Measurements from ENCODE around the gene MCCC1.

Gene MCCC1

GRCh38 chr3:183046883-183047282 lies 52.4 kb downstream of the MCCC1 start:
- no peaks in the 10 kb centered on the region for H3K4me1 ChIP-seq
- H3K36me3 ChIP-seq: peaks cover 25% of the 10 kb centered on the region

GRCh38 chr3:183044547-183045229 lies 54.6 kb downstream of the MCCC1 start:
- DNase-seq: no peak
- no peak for TF ChIP-seq CTCF (IDR thresholded peaks at IDR 0.05; ENCODE audit: low read depth, low read length)
- Histone ChIP-seq H3K36me3 (peaks cover 21% of the 10 kb centered on the region), H3K4me3 (ENCODE audit: low read depth, low read length) (no peak overlapping the region), H3K27me3 (no peaks in the 10 kb centered on the region), H3K9me3 (no peaks in the 10 kb centered on the region), H3K4me1 (no peaks in the 10 kb centered on the region)

More at GRCh38 chr3:183046883-183047282, 52.4 kb downstream of the MCCC1 start:
- Histone ChIP-seq H3K9me3 (no peaks in the 10 kb centered on the region), H3K4me3 (ENCODE audit: low read depth, low read length) (no peak overlapping the region), H3K27me3 (no peaks in the 10 kb centered on the region)
- no peak for DNase-seq
- TF ChIP-seq CTCF (IDR thresholded peaks at IDR 0.05; ENCODE audit: low read depth, low read length): no peak

- Histone ChIP-seq H3K27me3 (no peaks in the 10 kb centered on the region), H3K4me3 (ENCODE audit: low read depth, low read length) (no peak overlapping the region), H3K4me1 (no peaks in the 10 kb centered on the region), H3K9me3 (no peaks in the 10 kb centered on the region), H3K36me3 (peaks cover 11% of the 10 kb centered on the region)
- TF ChIP-seq CTCF (IDR thresholded peaks at IDR 0.05; ENCODE audit: low read depth, low read length): no peak
- no peak for DNase-seq
Observed at GRCh38 chr3:183038757-183039156, 60.5 kb downstream of the MCCC1 start.

GRCh38 chr3:183038221-183038620 lies 61.1 kb downstream of the MCCC1 start:
- TF ChIP-seq CTCF (IDR thresholded peaks at IDR 0.05; ENCODE audit: low read depth, low read length): no peak
- H3K9me3 ChIP-seq: no peaks in the 10 kb centered on the region
- peaks cover 11% of the 10 kb centered on the region for H3K36me3 ChIP-seq
- DNase-seq: no peak
- no peaks in the 10 kb centered on the region for H3K27me3 ChIP-seq
- H3K4me3 ChIP-seq (ENCODE audit: low read depth, low read length): no peak overlapping the region
- no peaks in the 10 kb centered on the region for H3K4me1 ChIP-seq

- Histone ChIP-seq H3K36me3 (peaks cover 21% of the 10 kb centered on the region), H3K4me3 (ENCODE audit: low read depth, low read length) (no peak overlapping the region)
Observed at GRCh38 chr3:183033746-183034145, 65.5 kb downstream of the MCCC1 start.

More at GRCh38 chr3:183033746-183034145, 65.5 kb downstream of the MCCC1 start:
- no peak for TF ChIP-seq CTCF (IDR thresholded peaks at IDR 0.05; ENCODE audit: low read depth, low read length)
- Histone ChIP-seq H3K9me3 (no peaks in the 10 kb centered on the region), H3K27me3 (no peaks in the 10 kb centered on the region), H3K4me1 (no peaks in the 10 kb centered on the region)
- no peak for DNase-seq
